Measurements from ENCODE around the gene DYNC1I2.
"Not testable (repeated sequence)": the region's sequence is repeated elsewhere in the genome, so short reads cannot be mapped to it uniquely, and the experiment has no call there.

The DYNC1I2 gene

GRCh38 chr2:171771463-171771862 is 84.2 kb downstream of the DYNC1I2 start:
- Histone ChIP-seq H3K36me3 (ENCODE audit: insufficient read depth) (no peaks in the 10 kb centered on the region), H3K27me3 (ENCODE audit: insufficient read depth, low read depth) (no peaks in the 10 kb centered on the region), H3K27ac (no peak overlapping the region), H2AFZ (ENCODE audit: low read depth) (no peak overlapping the region), H4K20me1 (ENCODE audit: insufficient read depth) (no peaks in the 10 kb centered on the region), H3K4me2 (no peak overlapping the region), H3K9ac (no peak overlapping the region), H3K79me2 (ENCODE audit: insufficient read depth, low read depth) (no peaks in the 10 kb centered on the region), H3K4me3 (IDR thresholded peaks at IDR 0.05; ENCODE audit: insufficient read depth, low read depth, low read length) (no peak overlapping the region), H3K4me1 (ENCODE audit: low read depth, poor library complexity, severe bottlenecking) (no peaks in the 10 kb centered on the region)
- TF ChIP-seq CTCF (conservative IDR thresholded peaks at IDR 0.05; ENCODE audit: low read depth, low read length) = no peak

GRCh38 chr2:171772373-171772772 is 85.1 kb downstream of the DYNC1I2 start:
- H3K4me2 ChIP-seq = no peak overlapping the region
- no peak overlapping the region for H3K9ac ChIP-seq
- H3K4me3 ChIP-seq (IDR thresholded peaks at IDR 0.05; ENCODE audit: insufficient read depth, low read depth, low read length) = no peak overlapping the region
- H3K36me3 ChIP-seq (ENCODE audit: insufficient read depth) = no peaks in the 10 kb centered on the region
- H3K79me2 ChIP-seq (ENCODE audit: insufficient read depth, low read depth) = no peaks in the 10 kb centered on the region
- no peaks in the 10 kb centered on the region for H4K20me1 ChIP-seq (ENCODE audit: insufficient read depth)
- H3K27ac ChIP-seq = no peak overlapping the region
- no peak for TF ChIP-seq CTCF (conservative IDR thresholded peaks at IDR 0.05; ENCODE audit: low read depth, low read length)
- no peaks in the 10 kb centered on the region for H3K27me3 ChIP-seq (ENCODE audit: insufficient read depth, low read depth)
- H3K4me1 ChIP-seq (ENCODE audit: low read depth, poor library complexity, severe bottlenecking) = no peaks in the 10 kb centered on the region
- H2AFZ ChIP-seq (ENCODE audit: low read depth) = no peak overlapping the region

- not testable (repeated sequence) for H3K9ac ChIP-seq; H3K27ac ChIP-seq; H2AFZ ChIP-seq (ENCODE audit: low read depth); H3K36me3 ChIP-seq (ENCODE audit: insufficient read depth); H3K4me2 ChIP-seq; H4K20me1 ChIP-seq (ENCODE audit: insufficient read depth); H3K4me3 ChIP-seq (IDR thresholded peaks at IDR 0.05; ENCODE audit: insufficient read depth, low read depth, low read length); H3K27me3 ChIP-seq (ENCODE audit: insufficient read depth, low read depth); H3K79me2 ChIP-seq (ENCODE audit: insufficient read depth, low read depth); H3K4me1 ChIP-seq (ENCODE audit: low read depth, poor library complexity, severe bottlenecking)
These were observed 87.3 kb downstream of the DYNC1I2 start for GRCh38 chr2:171774581-171774980.

GRCh38 chr2:171778515-171778914 is 91.2 kb downstream of the DYNC1I2 start:
- no peaks in the 10 kb centered on the region for H3K79me2 ChIP-seq (ENCODE audit: insufficient read depth, low read depth)
- H4K20me1 ChIP-seq (ENCODE audit: insufficient read depth) = no peaks in the 10 kb centered on the region
- H3K9ac ChIP-seq = no peak overlapping the region
- no peak overlapping the region for H3K4me2 ChIP-seq
- H3K27me3 ChIP-seq (ENCODE audit: insufficient read depth, low read depth) = no peaks in the 10 kb centered on the region
- no peak overlapping the region for H3K4me3 ChIP-seq (IDR thresholded peaks at IDR 0.05; ENCODE audit: insufficient read depth, low read depth, low read length)
- TF ChIP-seq CTCF (conservative IDR thresholded peaks at IDR 0.05; ENCODE audit: low read depth, low read length) = no peak
- H2AFZ ChIP-seq (ENCODE audit: low read depth) = no peak overlapping the region
- H3K36me3 ChIP-seq (ENCODE audit: insufficient read depth) = no peaks in the 10 kb centered on the region
- no peak overlapping the region for H3K27ac ChIP-seq
- H3K4me1 ChIP-seq (ENCODE audit: low read depth, poor library complexity, severe bottlenecking) = no peaks in the 10 kb centered on the region

- Histone ChIP-seq H4K20me1 (ENCODE audit: insufficient read depth) (no peaks in the 10 kb centered on the region), H3K4me3 (IDR thresholded peaks at IDR 0.05; ENCODE audit: insufficient read depth, low read depth, low read length) (no peak overlapping the region), H2AFZ (ENCODE audit: low read depth) (no peak overlapping the region), H3K4me1 (ENCODE audit: low read depth, poor library complexity, severe bottlenecking) (no peaks in the 10 kb centered on the region), H3K4me2 (no peak overlapping the region), H3K36me3 (ENCODE audit: insufficient read depth) (no peaks in the 10 kb centered on the region; the same call in 1 of the 2 replicates), H3K9ac (no peak overlapping the region), H3K27ac (no peak overlapping the region), H3K79me2 (ENCODE audit: insufficient read depth, low read depth) (no peaks in the 10 kb centered on the region), H3K27me3 (ENCODE audit: insufficient read depth, low read depth) (no peaks in the 10 kb centered on the region)
- TF ChIP-seq CTCF (conservative IDR thresholded peaks at IDR 0.05; ENCODE audit: low read depth, low read length) = no peak
These were observed 98.2 kb downstream of the DYNC1I2 start for GRCh38 chr2:171785450-171785849.
